ENCODE data around the gene PAGE3. TPM values are rescaled to one million over a fixed set of nuclear protein-coding genes. Genes with fewer than 3 reads are reported as not detected.

Gene PAGE3
- total and polyA plus RNA-seq, 4 donors = not detected

- Histone ChIP-seq H3K9me3 (ENCODE audit: control insufficient read depth, insufficient read depth, low read length) (no peaks in the 10 kb centered on the region), H3K27me3 (ENCODE audit: control insufficient read depth, insufficient read depth, low read length) (no peaks in the 10 kb centered on the region), H3K4me3 (ENCODE audit: low read depth, low read length) (no peak overlapping the region), H3K4me1 (ENCODE audit: control insufficient read depth, insufficient read depth, low read length) (no peaks in the 10 kb centered on the region), H3K27ac (ENCODE audit: low read depth, low read length) (no peak overlapping the region), H3K36me3 (ENCODE audit: control insufficient read depth, insufficient read depth, low read length) (no peaks in the 10 kb centered on the region)
- DNase-seq (ENCODE audit: low read depth in 4 of 6, low spot score in 6 of 6) = no peak
- 75% methylated on average over 8 of the region's 13 CpGs for WGBS (ENCODE audit: insufficient coverage)
Measured at GRCh38 chrX:55210931-55211677, 53.6 kb downstream of the PAGE3 start.

Other genes with a start within 250 kb of the PAGE3 start
- gene ALAS2, start 233.9 kb downstream of the PAGE3 start, total RNA-seq = 100 to 1,000 TPM in 1 of 2 donors, 10 to 100 TPM in 1; 49.0 to 188 TPM
- gene ALAS2, start 233.9 kb downstream of the PAGE3 start, polyA plus RNA-seq (ENCODE audit: insufficient read length in 2 of 2) = 10 to 100 TPM; 11.0 to 11.6 TPM
- under 1 TPM; 0.33 to 0.99 TPM for gene PAGE2B, start 189.9 kb downstream of the PAGE3 start, total RNA-seq
- not detected for gene PAGE2B, start 189.9 kb downstream of the PAGE3 start, polyA plus RNA-seq (ENCODE audit: insufficient read length in 2 of 2)
- gene PAGE2, start 175.9 kb downstream of the PAGE3 start, total RNA-seq = not detected
- not detected for gene PAGE2, start 175.9 kb downstream of the PAGE3 start, polyA plus RNA-seq (ENCODE audit: insufficient read length in 2 of 2)
- not detected for gene PAGE5, start 44.6 kb downstream of the PAGE3 start, total RNA-seq
- not detected for gene PAGE5, start 44.6 kb downstream of the PAGE3 start, polyA plus RNA-seq (ENCODE audit: insufficient read length in 2 of 2)
- gene MAGEH1, start 187.2 kb upstream of the PAGE3 start, total RNA-seq = 100 to 1,000 TPM; 113 to 114 TPM
- 100 to 1,000 TPM; 132 to 133 TPM for gene MAGEH1, start 187.2 kb upstream of the PAGE3 start, polyA plus RNA-seq (ENCODE audit: insufficient read length in 2 of 2)
- gene USP51, start 224.9 kb upstream of the PAGE3 start, total RNA-seq = 10 to 100 TPM in 1 of 2 donors, 1 to 10 TPM in 1; 7.9 to 12.0 TPM
- gene USP51, start 224.9 kb upstream of the PAGE3 start, polyA plus RNA-seq (ENCODE audit: insufficient read length in 2 of 2) = 1 to 10 TPM; 4.3 to 7.0 TPM

All from spinal cord (tissue), 10 donors.